ENCODE measurements around the gene CLDN1. TPM values are rescaled to one million over a fixed set of nuclear protein-coding genes. Genes with fewer than 3 reads are reported as not detected.

Gene CLDN1
- polyA plus RNA-seq, 4 donors, result 58.3 to 85.0 (median 76.6) TPM

- DNase-seq (ENCODE audit: low read depth in 4 of 4, low spot score in 3 of 4), result no peak
Observed at GRCh38 chr3:190336516-190337189, 14.4 kb upstream of the CLDN1 start.

- DNase-seq (ENCODE audit: low read depth in 4 of 4, low spot score in 3 of 4), result no peak
Observed at GRCh38 chr3:190333961-190334360, 11.7 kb upstream of the CLDN1 start.

GRCh38 chr3:190330936-190331734 lies 8.9 kb upstream of the CLDN1 start:
- DNase-seq (ENCODE audit: low read depth in 4 of 4, low spot score in 3 of 4), result no peak

GRCh38 chr3:190326930-190327329 lies 4.7 kb upstream of the CLDN1 start:
- peak in 1 of 4 donors; percentile 71 for DNase-seq (ENCODE audit: low read depth in 4 of 4, low spot score in 3 of 4)

GRCh38 chr3:190326361-190326760 lies 4.1 kb upstream of the CLDN1 start:
- no peak for DNase-seq (ENCODE audit: low read depth in 4 of 4, low spot score in 3 of 4)

GRCh38 chr3:190325923-190326322 lies 3.7 kb upstream of the CLDN1 start:
- no peak for DNase-seq (ENCODE audit: low read depth in 4 of 4, low spot score in 3 of 4)

GRCh38 chr3:190323246-190323626 lies 990 bp upstream of the CLDN1 start:
- DNase-seq (ENCODE audit: low read depth in 4 of 4, low spot score in 3 of 4), result no peak

GRCh38 chr3:190322604-190323245 lies 479 bp upstream of the CLDN1 start:
- no peak for DNase-seq (ENCODE audit: low read depth in 4 of 4, low spot score in 3 of 4)

GRCh38 chr3:190320594-190321362 lies 1.5 kb downstream of the CLDN1 start:
- no peak for DNase-seq (ENCODE audit: low read depth in 4 of 4, low spot score in 3 of 4)

GRCh38 chr3:190319660-190320059 lies 2.6 kb downstream of the CLDN1 start:
- no peak for DNase-seq (ENCODE audit: low read depth in 4 of 4, low spot score in 3 of 4)

- DNase-seq (ENCODE audit: low read depth in 4 of 4, low spot score in 3 of 4), result no peak
Observed at GRCh38 chr3:190318666-190319065, 3.6 kb downstream of the CLDN1 start.

GRCh38 chr3:190314741-190315140 lies 7.5 kb downstream of the CLDN1 start:
- DNase-seq (ENCODE audit: low read depth in 4 of 4, low spot score in 3 of 4), result no peak

- no peak for DNase-seq (ENCODE audit: low read depth in 4 of 4, low spot score in 3 of 4)
Observed at GRCh38 chr3:190309414-190309813, 12.8 kb downstream of the CLDN1 start.

GRCh38 chr3:190308154-190308553 lies 14.1 kb downstream of the CLDN1 start:
- no peak for DNase-seq (ENCODE audit: low read depth in 4 of 4, low spot score in 3 of 4)

- no peak for DNase-seq (ENCODE audit: low read depth in 4 of 4, low spot score in 3 of 4)
Observed at GRCh38 chr3:190307164-190307545, 15.1 kb downstream of the CLDN1 start.

GRCh38 chr3:190306513-190307163 lies 15.6 kb downstream of the CLDN1 start:
- no peak for DNase-seq (ENCODE audit: low read depth in 4 of 4, low spot score in 3 of 4)

GRCh38 chr3:190306026-190306425 lies 16.2 kb downstream of the CLDN1 start:
- DNase-seq (ENCODE audit: low read depth in 4 of 4, low spot score in 3 of 4), result no peak

GRCh38 chr3:190305406-190305805 lies 16.8 kb downstream of the CLDN1 start:
- no peak for DNase-seq (ENCODE audit: low read depth in 4 of 4, low spot score in 3 of 4)

- DNase-seq (ENCODE audit: low read depth in 4 of 4, low spot score in 3 of 4), result no peak
Observed at GRCh38 chr3:190303884-190304283, 18.4 kb downstream of the CLDN1 start.

GRCh38 chr3:190302212-190302867 lies 19.9 kb downstream of the CLDN1 start:
- DNase-seq (ENCODE audit: low read depth in 4 of 4, low spot score in 3 of 4), result no peak

Measured in right renal pelvis (tissue), 4 donors.